ENCODE measurements around the gene SIMC1.
"Not testable (repeated sequence)": the region's sequence is repeated elsewhere in the genome, so short reads cannot be mapped to it uniquely, and the experiment has no call there.

The SIMC1 gene

GRCh38 chr5:176216393-176216916 lies 21.8 kb upstream of the SIMC1 start:
- not testable (repeated sequence) for DNase-seq

GRCh38 chr5:176217188-176217729 lies 21.0 kb upstream of the SIMC1 start:
- DNase-seq: not testable (repeated sequence)

GRCh38 chr5:176217764-176218163 lies 20.5 kb upstream of the SIMC1 start:
- DNase-seq: not testable (repeated sequence)

GRCh38 chr5:176222006-176222405 lies 16.2 kb upstream of the SIMC1 start:
- DNase-seq: not testable (repeated sequence)

GRCh38 chr5:176228358-176228757 lies 9.9 kb upstream of the SIMC1 start:
- DNase-seq: not testable (repeated sequence)

- not testable (repeated sequence) for DNase-seq
Measured at GRCh38 chr5:176233253-176233652, 5.0 kb upstream of the SIMC1 start.

GRCh38 chr5:176235155-176235554 lies 3.1 kb upstream of the SIMC1 start:
- peak; percentile 65 for DNase-seq

- not testable (repeated sequence) for DNase-seq
Measured at GRCh38 chr5:176238645-176239283, 540 bp downstream of the SIMC1 start.

- not testable (repeated sequence) for DNase-seq
Measured at GRCh38 chr5:176239304-176239703, 1.1 kb downstream of the SIMC1 start.

- DNase-seq: not testable (repeated sequence)
Measured at GRCh38 chr5:176244318-176244717, 6.1 kb downstream of the SIMC1 start.

- DNase-seq: not testable (repeated sequence)
Measured at GRCh38 chr5:176245074-176245473, 6.8 kb downstream of the SIMC1 start.

GRCh38 chr5:176245489-176245888 lies 7.3 kb downstream of the SIMC1 start:
- not testable (repeated sequence) for DNase-seq

GRCh38 chr5:176250691-176251090 lies 12.5 kb downstream of the SIMC1 start:
- not testable (repeated sequence) for DNase-seq

GRCh38 chr5:176252171-176252570 lies 13.9 kb downstream of the SIMC1 start:
- DNase-seq: not testable (repeated sequence)

GRCh38 chr5:176253370-176254065 lies 15.3 kb downstream of the SIMC1 start:
- not testable (repeated sequence) for DNase-seq

- DNase-seq: not testable (repeated sequence)
Measured at GRCh38 chr5:176254066-176254393, 15.8 kb downstream of the SIMC1 start.

- DNase-seq: not testable (repeated sequence)
Measured at GRCh38 chr5:176257871-176258505, 19.8 kb downstream of the SIMC1 start.

- not testable (repeated sequence) for DNase-seq
Measured at GRCh38 chr5:176260682-176261081, 22.5 kb downstream of the SIMC1 start.

- not testable (repeated sequence) for DNase-seq
Measured at GRCh38 chr5:176266448-176266847, 28.2 kb downstream of the SIMC1 start.

GRCh38 chr5:176289018-176289417 lies 50.8 kb downstream of the SIMC1 start:
- not testable (repeated sequence) for DNase-seq

- not testable (repeated sequence) for DNase-seq
Measured at GRCh38 chr5:176290057-176290840, 52.0 kb downstream of the SIMC1 start.

GRCh38 chr5:176305356-176305755 lies 67.1 kb downstream of the SIMC1 start:
- not testable (repeated sequence) for DNase-seq
